K562 (cell line): ENCODE data around the gene JHY. TPM values are rescaled to one million over a fixed set of nuclear protein-coding genes. Genes with fewer than 3 reads are reported as not detected.

ENCODE experiments used
- ATAC-seq: fragments of 200-7000 bp; cut with Tn5 transposase; 3 replicates; pipeline ENCODE4 v1.9.1; 2020; ENCODE audit warnings: moderate library complexity
- BruUV-seq: library from RNA; stranded (reverse); fragments of 400-500 nt; replicated peaks from 2 replicates; lab custom pipeline; 2021; lab: Mats Ljungman, UMichigan
- CTCF ChIA-PET: fragments of 300-600 bp; formaldehyde crosslinking; extraction: SDS; loops from one replicate; lab custom pipeline; 2021; ENCODE audit warnings: low intra/inter-chr PET ratio; lab: Yijun Ruan, JAX
- POLR2A ChIA-PET: fragments of 300-600, 350-650 bp; sonication (Branson Sonifier 250); formaldehyde crosslinking; extraction: SDS; loops from one replicate; lab custom pipeline; 2021; ENCODE audit warnings: antibody characterized with exemption, inconsistent platforms; lab: Yijun Ruan, JAX
- DNase-seq, 4 experiments: peaks; one replicate each; pipeline versions ENCODE4 v3.0.0 to v3.0.0-alpha.2; 2011 to 2018; ENCODE audit warnings: low spot score in 3 of 4, mixed read lengths in 3 of 4; ENCODE audit errors: extremely low read depth in 1 of 4
- FAIRE-seq: peaks from 2 replicates; lab custom pipeline; 2011; peaks lifted over from hg19 to GRCh38; lab: Jason Lieb, UNC
- H2AFZ ChIP-seq: 2 replicates; pipeline ENCODE4 v1.6.0; 2011; ENCODE audit warnings: low read depth, low read length, control low read depth, inconsistent platforms
- H3K27ac ChIP-seq: fragments of 200-600 bp; 3 replicates; pipeline ENCODE4 v1.8.0; 2011; ENCODE audit warnings: low read depth, mild to moderate bottlenecking, control low read depth, inconsistent platforms, low read length, moderate library complexity, mixed read lengths; ENCODE audit errors: extremely low read depth
- H3K27me3 ChIP-seq, 2 experiments: fragments of 300-600 bp in 1 of 2; 2 replicates in 1 of 2; 3 replicates in 1 of 2; pipeline versions ENCODE4 v1.6.0 to v1.8.0; 2011; ENCODE audit warnings: inconsistent platforms in 2 of 2, low read length in 2 of 2, mild to moderate bottlenecking in 1 of 2, mixed read lengths in 1 of 2, moderate library complexity in 1 of 2; ENCODE audit not compliant: control insufficient read depth in 2 of 2, insufficient read depth in 2 of 2
- H3K36me3 ChIP-seq: fragments of 300-600 bp; 3 replicates; pipeline ENCODE4 v1.8.0; 2011; ENCODE audit warnings: mild to moderate bottlenecking, low read length, inconsistent platforms; ENCODE audit not compliant: control insufficient read depth, insufficient read depth
- H3K4me1 ChIP-seq, 2 experiments: fragments of 200-600 bp in 1 of 2; replicated peaks in 1 of 2; 2 replicates in 1 of 2; 3 replicates in 1 of 2; pipeline versions ENCODE4 v1.5.1 to v1.8.0; 2011; ENCODE audit warnings: inconsistent platforms in 2 of 2, low read length in 2 of 2, mild to moderate bottlenecking in 1 of 2, mixed read lengths in 1 of 2, moderate library complexity in 1 of 2; ENCODE audit not compliant: control insufficient read depth in 2 of 2, insufficient read depth in 2 of 2
- H3K4me2 ChIP-seq: 2 replicates; pipeline ENCODE4 v1.6.1; 2011; ENCODE audit warnings: low read length, control low read depth, inconsistent platforms, mixed read lengths; ENCODE audit not compliant: insufficient read depth
- H3K4me3 ChIP-seq: fragments of 200-600 bp; sonication (generic), shearing (Covaris generic); 2 replicates; pipeline ENCODE4 v1.5.1; 2016; ENCODE audit warnings: control low read depth, inconsistent platforms
- H3K79me2 ChIP-seq: fragments of 200-600 bp; 3 replicates; pipeline ENCODE4 v1.8.0; 2011; ENCODE audit warnings: low read length, inconsistent platforms; ENCODE audit not compliant: control insufficient read depth, insufficient read depth
- H3K9ac ChIP-seq, 2 experiments: 2 replicates each; pipeline versions ENCODE4 v1.6.0 to v1.6.1; 2011; ENCODE audit warnings: low read depth in 2 of 2, low read length in 2 of 2, control low read depth in 1 of 2, inconsistent platforms in 1 of 2, mild to moderate bottlenecking in 1 of 2, mixed read lengths in 1 of 2; ENCODE audit not compliant: insufficient read depth in 1 of 2
- H3K9me1 ChIP-seq: one replicate; pipeline ENCODE4 v1.6.0; 2011; ENCODE audit warnings: inconsistent platforms, mild to moderate bottlenecking, low read length, moderate library complexity; ENCODE audit not compliant: control insufficient read depth, insufficient read depth
- H3K9me3 ChIP-seq: replicated peaks from 2 replicates; pipeline ENCODE4 v1.5.1; 2011; ENCODE audit warnings: low read depth, low read length, inconsistent platforms; ENCODE audit not compliant: control insufficient read depth, insufficient read depth
- H4K20me1 ChIP-seq: replicated peaks from 2 replicates; pipeline ENCODE4 v1.6.1; 2011; ENCODE audit warnings: low read length, inconsistent platforms, mixed read lengths; ENCODE audit not compliant: control insufficient read depth, insufficient read depth
- BMI1 ChIP-seq: fragments of 150-350 bp; IDR thresholded peaks from 2 replicates; pipeline ENCODE4 v1.6.1; 2014; ENCODE audit warnings: low read length
- KAT7 ChIP-seq: sonication (generic); formaldehyde crosslinking; IDR thresholded peaks from 2 replicates; pipeline ENCODE4 v1.8.0; 2022; ENCODE audit warnings: missing genetic modification reagents, mild to moderate bottlenecking, borderline replicate concordance
- NELFE ChIP-seq: IDR thresholded peaks from 2 replicates; pipeline ENCODE4 v1.6.1; 2011; ENCODE audit warnings: mild to moderate bottlenecking; ENCODE audit not compliant: insufficient read depth, insufficient read length
- NEUROD1 ChIP-seq: fragments of 150-350 bp; IDR thresholded peaks from 2 replicates; pipeline ENCODE4 v1.6.1; 2014; ENCODE audit warnings: borderline replicate concordance, low read length, low read depth; ENCODE audit not compliant: partially characterized antibody
- SFPQ ChIP-seq: fragments of 200-400 bp; formaldehyde crosslinking; IDR thresholded peaks from 2 replicates; pipeline ENCODE4 v1.6.1; 2017; ENCODE audit warnings: mild to moderate bottlenecking, low read depth, low read length, moderate library complexity
- XRCC5 ChIP-seq: fragments of 200-400 bp; formaldehyde crosslinking; IDR thresholded peaks from 2 replicates; pipeline ENCODE4 v1.6.1; 2017; ENCODE audit warnings: low read depth, mild to moderate bottlenecking, low read length
- WGBS: fragments of 100-300 bp; shearing (Covaris generic); methylation state at CpG from one replicate; pipeline ENCODE4 v1.1.6; 2016; ENCODE audit warnings: low coverage, mixed read lengths; ENCODE audit not compliant: insufficient coverage; ENCODE audit errors: missing lambda C conversion rate; 5-methylcytosine and 5-hydroxymethylcytosine counted together
- in situ Hi-C: fragments of 300-500 bp; cut with MboI; formaldehyde crosslinking; loops from 4 replicates; pipeline ENCODE4 v1.15.0; 2018; ENCODE audit warnings: inconsistent platforms, mixed read lengths
- intact Hi-C: fragments of 100-400 bp; cut with micrococcal nuclease; formaldehyde crosslinking; loops from 2 replicates; pipeline ENCODE4 v1.14.2; 2022
- polyA plus RNA-seq, 8 experiments: library from polyadenylated mRNA; depleted of rRNA in 4 of 8; stranded (reverse) in 5 of 8; unstranded in 3 of 8; fragments of >200 nt; fragmentation: Nextera tagmentation in 2 of 8; fragmentation: Illumina TruSeq in 1 of 8; extraction: Ambion mirVana in 2 of 8; extraction: Trizol in 1 of 8; gene quantifications; 2 replicates each; pipeline versions ENCODE4 v1.2.1 to v1.2.3, GENCODE V29; 2011 to 2014; ENCODE audit warnings: inconsistent platforms in 1 of 8, missing spikeins in 1 of 8
- total RNA-seq, 7 experiments: library from RNA; depleted of rRNA in 6 of 7; stranded (reverse); fragments of >200 nt in 6 of 7; fragmentation: Illumina TruSeq in 2 of 7; extraction: Trizol in 2 of 7; gene quantifications; 2 replicates each; pipeline versions ENCODE4 v1.2.1 to v1.2.3, GENCODE V29; 2011 to 2021; ENCODE audit warnings: low replicate concordance in 1 of 7

Gene JHY
- total and polyA plus RNA-seq, 9 of the 15 experiments (the other 6 are each of a cell fraction or from before 2014, with no cell fraction given), result not detected

- Histone ChIP-seq H3K9ac (no peak overlapping the region), H3K27me3 (peaks cover 15 to 45% of the 10 kb centered on the region in 2 experiments), H3K79me2 (no peaks in the 10 kb centered on the region)
- FAIRE-seq, result no peak
- TF ChIP-seq NELFE (no peak), XRCC5 (no peak), SFPQ (no peak), BMI1 (no peak), NEUROD1 (no peak), KAT7 (CRISPR knock-in tag) (no peak)
- TF ChIP-seq, all 486 proteins: peak for 0
- POLR2A ChIA-PET, result no interaction called here
- CTCF ChIA-PET, result no interaction called here
- in situ Hi-C loops (no loop called here), intact Hi-C loops (no loop called here)
- no peak overlapping the region for H3K4me2 ChIP-seq
- no peaks in the 10 kb centered on the region for H3K9me3 ChIP-seq
- H3K9me1 ChIP-seq, result no peaks in the 10 kb centered on the region
- WGBS, result 2% methylated on average over 19 of the region's 21 CpGs
- no peaks in the 10 kb centered on the region for H3K36me3 ChIP-seq
- no peak for ATAC-seq
- BruUV-seq, result no TSS peak
- no peak overlapping the region for H2AFZ ChIP-seq
- peaks cover 0 to 5% of the 10 kb centered on the region in 2 experiments; a peak in 1 of 5 replicates for H3K4me1 ChIP-seq
- H3K4me3 ChIP-seq, result no peak overlapping the region
- H3K27ac ChIP-seq, result no peak overlapping the region
- 0 out of 2 replicates have a peak, but pooled peaks cover 1% of the 10 kb centered on the region for H4K20me1 ChIP-seq
- DNase-seq, result no peak
These were observed 93.6 kb downstream of the JHY start for GRCh38 chr11:122976061-122976733.
